Activated T-cell treated with anti-CD3 and anti-CD28 coated beads, Interleukin-2, amount 50 U/mL, for 24 hours (primary cell): Measurements from ENCODE around the gene NFATC3.
"Not testable (repeated sequence)": the region's sequence is repeated elsewhere in the genome, so short reads cannot be mapped to it uniquely, and the experiment has no call there.

ENCODE experiments used
- DNase-seq: peaks from one replicate; pipeline ENCODE4 v3.0.0-alpha.2; 2020
- H3K27ac Mint-ChIP-seq: 2 replicates; pipeline ENCODE4 v1.8.0; 2020; ENCODE audit warnings: mild to moderate bottlenecking, mixed read lengths
- H3K27me3 Mint-ChIP-seq: 2 replicates; pipeline ENCODE4 v1.8.0; 2020; ENCODE audit warnings: mixed read lengths
- H3K36me3 Mint-ChIP-seq: 2 replicates; pipeline ENCODE4 v1.8.0; 2020; ENCODE audit warnings: low read depth, mixed read lengths
- H3K4me1 Mint-ChIP-seq: 2 replicates; pipeline ENCODE4 v1.8.0; 2020; ENCODE audit warnings: low read depth, mixed read lengths
- H3K4me3 Mint-ChIP-seq: 2 replicates; pipeline ENCODE4 v1.8.0; 2020; ENCODE audit warnings: mild to moderate bottlenecking, moderate library complexity, mixed read lengths
- H3K9me3 Mint-ChIP-seq: 2 replicates; pipeline ENCODE4 v1.8.0; 2020; ENCODE audit warnings: mixed read lengths

Gene NFATC3

DNA sequence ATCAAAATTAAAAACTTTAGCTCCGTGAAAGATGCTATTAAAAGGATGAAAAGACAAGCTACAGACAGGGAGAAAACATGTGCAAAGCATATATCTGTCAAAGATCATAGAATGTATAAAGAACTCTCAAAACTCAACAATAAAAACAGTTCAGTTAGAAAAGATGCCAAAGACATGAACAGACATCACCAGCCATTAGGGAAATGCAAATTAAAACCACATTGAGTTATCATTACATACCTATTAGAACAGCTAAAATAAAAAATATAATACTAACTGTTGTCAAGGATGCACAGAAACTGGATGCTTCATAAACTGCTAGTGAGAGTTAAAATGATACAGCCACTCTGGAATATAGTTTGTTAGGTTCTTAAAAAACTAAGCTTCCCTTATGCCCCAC is 58.8 kb downstream of the NFATC3 start:
- H3K36me3 Mint-ChIP-seq = peaks cover 61% of the 10 kb centered on the region
- peaks cover 63% of the 10 kb centered on the region for H3K4me1 Mint-ChIP-seq
- no peak for DNase-seq
- no peaks in the 10 kb centered on the region for H3K9me3 Mint-ChIP-seq
- no peak overlapping the region for H3K27ac Mint-ChIP-seq
- H3K27me3 Mint-ChIP-seq = no peaks in the 10 kb centered on the region
- no peak overlapping the region for H3K4me3 Mint-ChIP-seq

GRCh38 chr16:68146585-68146984 is 61.4 kb downstream of the NFATC3 start:
- no peaks in the 10 kb centered on the region for H3K27me3 Mint-ChIP-seq
- H3K27ac Mint-ChIP-seq = peak overlapping the region; percentile 6
- H3K36me3 Mint-ChIP-seq = peaks cover 59% of the 10 kb centered on the region

DNA sequence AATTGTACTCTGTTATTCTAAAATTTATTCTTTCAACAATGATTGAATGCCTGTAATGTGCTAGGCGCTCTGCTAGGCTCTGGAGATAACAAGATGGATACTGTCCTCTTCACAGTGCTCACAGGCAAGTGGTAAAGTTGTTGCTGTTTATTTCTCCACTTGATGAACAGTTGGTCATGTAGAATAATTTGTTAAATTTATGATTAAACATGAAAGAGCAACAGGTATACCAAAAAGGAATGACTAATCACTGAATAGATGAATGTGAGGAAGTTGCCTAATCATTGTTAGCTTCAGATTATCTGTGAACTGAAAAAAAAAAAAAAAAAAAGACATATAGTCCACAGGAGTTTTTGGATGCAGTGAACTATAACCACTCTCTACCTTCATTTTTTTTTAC is 62.3 kb downstream of the NFATC3 start:
- peaks cover 55% of the 10 kb centered on the region for H3K36me3 Mint-ChIP-seq
- no peak for DNase-seq
- H3K9me3 Mint-ChIP-seq = no peaks in the 10 kb centered on the region
- H3K27me3 Mint-ChIP-seq = no peaks in the 10 kb centered on the region
- peaks cover 55% of the 10 kb centered on the region for H3K4me1 Mint-ChIP-seq
- H3K27ac Mint-ChIP-seq = peak overlapping the region; percentile 59
- H3K4me3 Mint-ChIP-seq = no peak overlapping the region

More at GRCh38 chr16:68146585-68146984, 61.4 kb downstream of the NFATC3 start:
- DNase-seq = no peak
- Mint-ChIP-seq H3K4me1 (peaks cover 63% of the 10 kb centered on the region), H3K4me3 (no peak overlapping the region), H3K9me3 (no peaks in the 10 kb centered on the region)

DNA sequence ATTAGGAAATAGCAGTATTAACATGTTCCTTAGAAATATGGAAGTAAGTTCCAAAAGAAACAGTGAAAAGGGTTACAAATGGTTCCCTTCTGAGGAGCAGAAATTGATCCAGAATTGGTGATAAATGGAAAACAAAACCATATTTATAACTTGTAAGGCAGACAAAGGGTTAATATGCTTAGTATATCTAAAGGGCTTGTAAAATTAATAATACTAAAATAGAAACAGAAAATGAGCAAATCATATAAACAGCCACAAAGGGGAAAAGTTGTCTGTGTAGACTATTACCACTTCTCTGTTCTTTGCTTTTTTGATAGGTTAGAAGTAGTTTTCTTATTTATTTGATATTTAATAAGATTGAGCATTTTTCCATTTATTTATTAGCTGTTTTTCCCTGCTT is 64.4 kb downstream of the NFATC3 start:
- no peak overlapping the region for H3K4me3 Mint-ChIP-seq
- peak overlapping the region; percentile 4 for H3K27ac Mint-ChIP-seq
- DNase-seq = no peak
- peaks cover 52% of the 10 kb centered on the region for H3K36me3 Mint-ChIP-seq
- H3K9me3 Mint-ChIP-seq = no peaks in the 10 kb centered on the region
- H3K27me3 Mint-ChIP-seq = no peaks in the 10 kb centered on the region
- H3K4me1 Mint-ChIP-seq = peaks cover 55% of the 10 kb centered on the region

GRCh38 chr16:68155425-68155824 is 70.3 kb downstream of the NFATC3 start:
- no peak for DNase-seq
- Mint-ChIP-seq H3K36me3 (peaks cover 65% of the 10 kb centered on the region), H3K9me3 (no peaks in the 10 kb centered on the region), H3K4me3 (no peak overlapping the region), H3K4me1 (peaks cover 19% of the 10 kb centered on the region), H3K27me3 (no peaks in the 10 kb centered on the region), H3K27ac (peak overlapping the region; percentile 48)

- Mint-ChIP-seq H3K27me3 (no peaks in the 10 kb centered on the region), H3K4me1 (peaks cover 2% of the 10 kb centered on the region), H3K9me3 (no peaks in the 10 kb centered on the region), H3K4me3 (no peak overlapping the region), H3K27ac (no peak overlapping the region), H3K36me3 (peaks cover 68% of the 10 kb centered on the region)
- DNase-seq = no peak
Observed at GRCh38 chr16:68162413-68162812, 77.2 kb downstream of the NFATC3 start.

DNA sequence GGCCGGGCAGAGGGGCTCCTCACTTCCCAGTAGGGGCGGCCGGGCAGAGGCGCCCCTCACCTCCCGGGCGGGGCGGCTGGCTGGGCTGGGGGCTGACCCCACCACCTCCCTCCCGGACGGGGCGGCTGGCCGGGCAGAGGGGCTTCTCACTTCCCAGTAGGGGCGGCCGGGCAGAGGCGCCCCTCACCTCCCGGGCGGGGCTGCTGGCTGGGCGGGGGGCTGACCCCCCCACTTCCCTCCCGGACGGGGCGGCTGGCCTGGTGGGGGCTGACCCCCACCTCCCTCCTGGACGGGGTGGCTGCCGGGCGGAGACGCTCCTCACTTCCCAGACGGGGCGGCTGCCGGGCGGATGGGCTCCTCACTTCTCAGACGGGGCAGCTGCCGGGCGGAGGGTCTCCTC is 78.1 kb downstream of the NFATC3 start:
- not testable (repeated sequence) for H3K4me3 Mint-ChIP-seq, H3K9me3 Mint-ChIP-seq, DNase-seq, H3K27ac Mint-ChIP-seq, H3K27me3 Mint-ChIP-seq, H3K4me1 Mint-ChIP-seq
- peaks cover 67% of the 10 kb centered on the region for H3K36me3 Mint-ChIP-seq

- DNase-seq = no peak
- Mint-ChIP-seq H3K27ac (peak overlapping the region; percentile 55), H3K4me1 (no peaks in the 10 kb centered on the region), H3K36me3 (peaks cover 63% of the 10 kb centered on the region), H3K9me3 (no peaks in the 10 kb centered on the region), H3K27me3 (no peaks in the 10 kb centered on the region), H3K4me3 (no peak overlapping the region)
Observed at GRCh38 chr16:68166264-68166663, 81.1 kb downstream of the NFATC3 start.

DNA sequence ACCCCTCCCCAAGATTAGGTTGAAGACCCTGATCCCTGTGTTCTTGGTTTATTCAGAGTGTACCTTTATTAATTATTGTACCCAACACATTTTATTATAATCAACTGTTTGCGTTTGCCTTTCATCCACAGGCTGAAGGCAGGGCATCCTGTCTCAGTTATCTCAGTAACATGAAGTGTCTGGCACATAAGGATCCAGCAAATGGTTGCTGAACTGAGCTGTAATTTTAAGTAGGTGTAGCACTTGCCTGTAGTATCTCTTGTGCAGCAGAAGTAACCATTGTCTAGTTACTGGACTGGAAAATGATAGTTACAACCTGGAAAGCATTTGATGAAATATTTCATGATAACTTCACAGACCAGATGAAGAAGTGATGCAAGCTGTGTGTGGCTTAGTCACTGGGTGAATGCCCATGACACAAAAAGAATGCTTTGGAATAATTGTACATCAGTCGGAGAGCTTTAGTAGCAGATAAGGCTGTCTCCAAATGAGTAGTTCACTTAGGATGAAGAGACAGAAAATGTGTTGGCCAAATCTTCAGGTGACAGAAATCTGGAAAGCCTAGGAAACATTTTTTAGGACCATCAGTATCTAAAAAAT is 94.1 kb downstream of the NFATC3 start:
- H3K36me3 Mint-ChIP-seq = peaks cover 84% of the 10 kb centered on the region
- DNase-seq = no peak
- H3K4me1 Mint-ChIP-seq = peaks cover 26% of the 10 kb centered on the region
- no peaks in the 10 kb centered on the region for H3K9me3 Mint-ChIP-seq
- H3K4me3 Mint-ChIP-seq = no peak overlapping the region
- no peaks in the 10 kb centered on the region for H3K27me3 Mint-ChIP-seq
- peak overlapping the region; percentile 6 for H3K27ac Mint-ChIP-seq

GRCh38 chr16:68179855-68180254 is 94.7 kb downstream of the NFATC3 start:
- Mint-ChIP-seq H3K27ac (peak overlapping the region; percentile 6), H3K27me3 (no peaks in the 10 kb centered on the region), H3K4me1 (peaks cover 26% of the 10 kb centered on the region), H3K4me3 (no peak overlapping the region), H3K9me3 (no peaks in the 10 kb centered on the region), H3K36me3 (peaks cover 86% of the 10 kb centered on the region)
- no peak for DNase-seq

- H3K36me3 Mint-ChIP-seq = peaks cover 89% of the 10 kb centered on the region
Observed at GRCh38 chr16:68183046-68183445, 97.9 kb downstream of the NFATC3 start.

GRCh38 chr16:68186877-68187276 is 101.7 kb downstream of the NFATC3 start:
- Mint-ChIP-seq H3K4me3 (no peak overlapping the region), H3K4me1 (peaks cover 3% of the 10 kb centered on the region), H3K9me3 (no peaks in the 10 kb centered on the region), H3K27me3 (no peaks in the 10 kb centered on the region), H3K27ac (peak overlapping the region; percentile 54), H3K36me3 (peaks cover 84% of the 10 kb centered on the region)
- DNase-seq = no peak

More at GRCh38 chr16:68183046-68183445, 97.9 kb downstream of the NFATC3 start:
- no peak for DNase-seq
- Mint-ChIP-seq H3K27ac (no peak overlapping the region), H3K4me1 (peaks cover 15% of the 10 kb centered on the region), H3K9me3 (no peaks in the 10 kb centered on the region), H3K27me3 (no peaks in the 10 kb centered on the region), H3K4me3 (no peak overlapping the region)

- H3K4me1 Mint-ChIP-seq = peaks cover 3% of the 10 kb centered on the region
- no peak overlapping the region for H3K27ac Mint-ChIP-seq
- no peak for DNase-seq
- H3K27me3 Mint-ChIP-seq = no peaks in the 10 kb centered on the region
- H3K9me3 Mint-ChIP-seq = no peaks in the 10 kb centered on the region
- H3K4me3 Mint-ChIP-seq = no peak overlapping the region
- peaks cover 83% of the 10 kb centered on the region for H3K36me3 Mint-ChIP-seq
Observed at GRCh38 chr16:68187505-68187904, 102.3 kb downstream of the NFATC3 start.

GRCh38 chr16:68188170-68188569 is 103.0 kb downstream of the NFATC3 start:
- H3K4me1 Mint-ChIP-seq = peaks cover 3% of the 10 kb centered on the region
- H3K4me3 Mint-ChIP-seq = no peak overlapping the region
- H3K27me3 Mint-ChIP-seq = no peaks in the 10 kb centered on the region
- no peaks in the 10 kb centered on the region for H3K9me3 Mint-ChIP-seq
- no peak for DNase-seq
- peaks cover 85% of the 10 kb centered on the region for H3K36me3 Mint-ChIP-seq
- no peak overlapping the region for H3K27ac Mint-ChIP-seq

DNA sequence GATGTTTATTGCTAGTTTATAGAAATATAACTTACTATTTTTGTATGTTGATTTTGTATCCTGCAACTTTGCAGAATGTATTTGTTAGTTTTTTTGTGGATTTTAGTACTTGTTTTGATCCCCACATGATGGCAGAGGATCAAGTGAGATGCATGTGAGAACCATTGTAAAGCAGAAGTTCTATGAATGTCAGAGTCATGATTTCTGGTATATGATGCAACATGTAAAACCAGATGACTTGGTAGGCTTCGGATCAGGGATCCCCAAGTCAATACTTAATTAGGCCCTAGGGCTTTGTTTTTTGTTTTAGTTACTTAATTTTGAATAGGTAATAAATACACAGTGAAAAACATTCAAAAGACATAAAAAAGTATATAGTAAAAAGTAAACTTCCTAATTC is 104.9 kb downstream of the NFATC3 start:
- H3K27ac Mint-ChIP-seq = no peak overlapping the region
- H3K9me3 Mint-ChIP-seq = no peaks in the 10 kb centered on the region
- peaks cover 87% of the 10 kb centered on the region for H3K36me3 Mint-ChIP-seq
- H3K27me3 Mint-ChIP-seq = no peaks in the 10 kb centered on the region
- no peak for DNase-seq
- H3K4me1 Mint-ChIP-seq = peaks cover 10% of the 10 kb centered on the region
- H3K4me3 Mint-ChIP-seq = no peak overlapping the region
